Kidney epithelial cell (primary cell): Measurements from ENCODE around the gene FECH. TPM values are rescaled to one million over a fixed set of nuclear protein-coding genes. Genes with fewer than 3 reads are reported as not detected.

Experiments
- DNase-seq: peaks from one replicate; pipeline ENCODE4 v3.0.0-alpha.2; 2010; ENCODE audit warnings: low read depth
- H3K27me3 ChIP-seq: 2 replicates; pipeline ENCODE4 v1.6.0; 2011; ENCODE audit warnings: low read length; ENCODE audit not compliant: control insufficient read depth, insufficient read depth
- H3K36me3 ChIP-seq: 2 replicates; pipeline ENCODE4 v1.5.1; 2011; ENCODE audit warnings: low read length; ENCODE audit not compliant: control insufficient read depth, insufficient read depth
- H3K4me3 ChIP-seq: 2 replicates; pipeline ENCODE4 v1.5.1; 2011; ENCODE audit warnings: low read depth, mild to moderate bottlenecking, control low read depth, low read length
- CTCF ChIP-seq: IDR thresholded peaks from 2 replicates; pipeline ENCODE4 v1.5.1; 2011; ENCODE audit warnings: mild to moderate bottlenecking, moderate library complexity, low read length, control low read depth, inconsistent platforms; ENCODE audit not compliant: insufficient read depth, poor library complexity, severe bottlenecking
- total RNA-seq: library from RNA; depleted of rRNA; stranded (reverse); fragments of >200 nt; gene quantifications from 2 replicates; pipeline ENCODE4 v1.2.3, GENCODE V29; 2015

The FECH gene
- total RNA-seq, 1 donor from 2014 or later: 58.3 TPM

GRCh38 chr18:57519668-57520424, 66.7 kb downstream of the FECH start:
- no peak for DNase-seq

GRCh38 chr18:57518533-57518932, 68.0 kb downstream of the FECH start:
- no peaks in the 10 kb centered on the region for H3K27me3 ChIP-seq
- DNase-seq: no peak
- no peaks in the 10 kb centered on the region for H3K36me3 ChIP-seq
- no peak overlapping the region for H3K4me3 ChIP-seq
- TF ChIP-seq CTCF: no peak

More at GRCh38 chr18:57519668-57520424, 66.7 kb downstream of the FECH start:
- Histone ChIP-seq H3K36me3 (no peaks in the 10 kb centered on the region), H3K4me3 (no peak overlapping the region), H3K27me3 (no peaks in the 10 kb centered on the region)
- no peak for TF ChIP-seq CTCF

DNA sequence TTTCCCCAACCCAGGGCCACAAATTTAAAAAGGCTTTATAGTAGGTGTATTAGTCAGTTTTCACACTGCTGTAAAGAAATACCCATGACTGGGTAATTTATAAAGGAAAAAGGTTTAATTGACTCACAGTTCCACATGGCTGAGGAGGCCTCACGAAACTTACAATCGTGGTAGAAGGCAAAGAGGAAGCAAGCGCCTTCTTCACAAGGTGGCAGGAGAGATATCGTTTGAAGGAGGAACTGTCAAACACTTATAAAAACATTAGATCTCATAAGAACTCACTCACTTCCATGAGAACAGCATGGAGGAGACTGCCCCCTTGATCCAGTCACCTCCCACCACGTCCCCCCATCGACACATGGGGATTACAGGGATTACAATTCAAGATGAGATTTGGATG, 70.4 kb downstream of the FECH start:
- Histone ChIP-seq H3K36me3 (no peaks in the 10 kb centered on the region), H3K27me3 (no peaks in the 10 kb centered on the region), H3K4me3 (no peak overlapping the region)
- no peak for DNase-seq
- no peak for TF ChIP-seq CTCF

GRCh38 chr18:57505231-57505630, 81.3 kb downstream of the FECH start:
- no peak for TF ChIP-seq CTCF
- Histone ChIP-seq H3K27me3 (no peaks in the 10 kb centered on the region), H3K4me3 (no peak overlapping the region), H3K36me3 (no peaks in the 10 kb centered on the region)
- no peak for DNase-seq

- Histone ChIP-seq H3K4me3 (no peak overlapping the region), H3K36me3 (no peaks in the 10 kb centered on the region), H3K27me3 (no peaks in the 10 kb centered on the region)
- no peak for TF ChIP-seq CTCF
- DNase-seq: no peak
Observed at GRCh38 chr18:57502624-57503023, 83.9 kb downstream of the FECH start.

GRCh38 chr18:57498682-57499256, 87.7 kb downstream of the FECH start:
- no peak for DNase-seq
- Histone ChIP-seq H3K36me3 (no peaks in the 10 kb centered on the region), H3K4me3 (no peak overlapping the region), H3K27me3 (no peaks in the 10 kb centered on the region)
- TF ChIP-seq CTCF: no peak
